Keratinocyte (primary cell): ENCODE data around the gene TTLL5. TPM values are rescaled to one million over a fixed set of nuclear protein-coding genes. Genes with fewer than 3 reads are reported as not detected.

Source experiments
- DNase-seq: peaks from one replicate; pipeline ENCODE4 v3.0.0-alpha.2; 2011; ENCODE audit warnings: low read depth, missing footprints, low spot score
- FAIRE-seq: peaks from 2 replicates; lab custom pipeline; 2011; peaks lifted over from hg19 to GRCh38; lab: Jason Lieb, UNC
- H2AFZ ChIP-seq: 2 replicates; pipeline ENCODE4 v1.6.0; 2012; ENCODE audit warnings: low read length, control low read depth, inconsistent platforms; ENCODE audit not compliant: control insufficient read depth
- H3K27ac ChIP-seq: 2 replicates; pipeline ENCODE4 v1.5.1; 2011; ENCODE audit warnings: low read length; ENCODE audit not compliant: control insufficient read depth, insufficient read depth
- H3K27me3 ChIP-seq: 3 replicates; pipeline ENCODE4 v1.6.0; 2011; ENCODE audit warnings: low read length; ENCODE audit not compliant: control insufficient read depth, insufficient read depth; ENCODE audit errors: extremely low read depth
- H3K36me3 ChIP-seq, 2 experiments: 2 replicates in 1 of 2; 3 replicates in 1 of 2; pipeline ENCODE4 v1.5.1; 2011; ENCODE audit warnings: low read length in 2 of 2, mild to moderate bottlenecking in 1 of 2; ENCODE audit not compliant: control insufficient read depth in 2 of 2, insufficient read depth in 2 of 2; ENCODE audit errors: extremely low read depth in 1 of 2
- H3K4me1 ChIP-seq: 3 replicates; pipeline ENCODE4 v1.5.1; 2011; ENCODE audit warnings: low read length; ENCODE audit not compliant: control insufficient read depth, insufficient read depth; ENCODE audit errors: extremely low read depth
- H3K4me2 ChIP-seq: 3 replicates; pipeline ENCODE4 v1.6.0; 2011; ENCODE audit warnings: low read depth, low read length; ENCODE audit not compliant: control insufficient read depth, insufficient read depth; ENCODE audit errors: extremely low read depth
- H3K4me3 ChIP-seq, 3 experiments: fragments of 200-600 bp in 1 of 3; sonication (generic) in 1 of 3; 2 replicates in 2 of 3; 3 replicates in 1 of 3; pipeline ENCODE4 v1.5.1; 2011 to 2016; ENCODE audit warnings: low read length in 3 of 3, mild to moderate bottlenecking in 3 of 3, control low read depth in 2 of 3, inconsistent platforms in 1 of 3, low read depth in 1 of 3, mixed read lengths in 1 of 3, mixed run types in 1 of 3, moderate library complexity in 1 of 3; ENCODE audit not compliant: control insufficient read depth in 2 of 3, insufficient read depth in 2 of 3; ENCODE audit errors: extremely low read depth in 1 of 3
- H3K79me2 ChIP-seq: 2 replicates; pipeline ENCODE4 v1.6.0; 2012; ENCODE audit warnings: low read length; ENCODE audit not compliant: control insufficient read depth, insufficient read depth
- H3K9ac ChIP-seq: 3 replicates; pipeline ENCODE4 v1.6.0; 2011; ENCODE audit warnings: low read length; ENCODE audit not compliant: control insufficient read depth, insufficient read depth; ENCODE audit errors: extremely low read depth
- H3K9me1 ChIP-seq: 3 replicates; pipeline ENCODE4 v1.6.0; 2011; ENCODE audit warnings: low read length; ENCODE audit not compliant: control insufficient read depth, insufficient read depth; ENCODE audit errors: extremely low read depth
- H3K9me3 ChIP-seq: 2 replicates; pipeline ENCODE4 v1.5.1; 2012; ENCODE audit warnings: low read depth, low read length; ENCODE audit not compliant: control insufficient read depth
- H4K20me1 ChIP-seq: 3 replicates; pipeline ENCODE4 v1.6.0; 2011; ENCODE audit warnings: low read length; ENCODE audit not compliant: control insufficient read depth, insufficient read depth; ENCODE audit errors: extremely low read depth
- CTCF ChIP-seq, 3 experiments: IDR thresholded peaks in 1 of 3; conservative IDR thresholded peaks in 1 of 3; optimal IDR thresholded peaks in 1 of 3; 2 replicates in 2 of 3; 3 replicates in 1 of 3; pipeline versions ENCODE3 to v1.5.1; 2011; ENCODE audit warnings: low read length in 3 of 3, mild to moderate bottlenecking in 3 of 3, moderate library complexity in 2 of 3, control low read depth in 1 of 3, inconsistent platforms in 1 of 3; ENCODE audit not compliant: insufficient read depth in 2 of 3; ENCODE audit errors: extremely low read depth in 1 of 3
- EZH2 ChIP-seq: IDR thresholded peaks from one replicate; pipeline ENCODE4 v1.6.1; 2012; ENCODE audit warnings: inconsistent platforms, mild to moderate bottlenecking, low read length, moderate library complexity
- dilution Hi-C: fragments of 300-500 bp; cut with MboI; formaldehyde crosslinking; loops from one replicate; pipeline ENCODE4 v1.7.0; 2020; ENCODE audit warnings: low sequenced_read_pairs; ENCODE audit not compliant: extremely low pct_ligation_motif_present
- polyA plus RNA-seq, 5 experiments: library from polyadenylated mRNA; depleted of rRNA in 3 of 5; stranded (reverse) in 3 of 5; stranded (forward) in 1 of 5; unstranded in 1 of 5; fragments of >200 nt; gene quantifications; 1 replicate in 1 of 5; 2 replicates in 3 of 5; 3 replicates in 1 of 5; pipeline versions ENCODE4 v1.2.1 to v1.2.3, GENCODE V29; 2011 to 2012; ENCODE audit warnings: missing spikeins in 2 of 5, low read depth in 1 of 5, low replicate concordance in 1 of 5

TTLL5 gene
- polyA plus RNA-seq, 1 donor (not counting 4 experiments of a cell fraction or from before 2014, with no cell fraction given), result 20.7 TPM

GRCh38 chr14:75804570-75805275 lies 143.7 kb downstream of the TTLL5 start:
- H4K20me1 ChIP-seq, result no peaks in the 10 kb centered on the region
- H3K27ac ChIP-seq, result no peak overlapping the region
- H3K4me2 ChIP-seq, result no peak overlapping the region
- H2AFZ ChIP-seq, result no peak overlapping the region
- H3K4me1 ChIP-seq, result no peaks in the 10 kb centered on the region
- dilution Hi-C loops, result no loop called here
- H3K9ac ChIP-seq, result no peak overlapping the region
- DNase-seq (no peak), FAIRE-seq (no peak)
- H3K36me3 ChIP-seq, result no peaks in the 10 kb centered on the region
- H3K4me3 ChIP-seq, result no peak overlapping the region
- no peaks in the 10 kb centered on the region for H3K9me1 ChIP-seq
- H3K27me3 ChIP-seq, result no peaks in the 10 kb centered on the region
- no peaks in the 10 kb centered on the region for H3K79me2 ChIP-seq
- TF ChIP-seq CTCF (optimal IDR thresholded peaks at IDR 0.05 in 1 of 3, IDR thresholded peaks at IDR 0.05 in 1 of 3, conservative IDR thresholded peaks at IDR 0.05 in 1 of 3; ENCODE audit: extremely low read depth in 1 of 3, insufficient read depth in 2 of 3, low read length in 3 of 3), result no peak
- TF ChIP-seq EZH2, result no peak
- H3K9me3 ChIP-seq, result no peaks in the 10 kb centered on the region

GRCh38 chr14:75805646-75806045 lies 144.6 kb downstream of the TTLL5 start:
- no peaks in the 10 kb centered on the region for H4K20me1 ChIP-seq
- no peaks in the 10 kb centered on the region for H3K9me3 ChIP-seq
- H3K36me3 ChIP-seq, result no peaks in the 10 kb centered on the region
- no peak overlapping the region for H3K4me2 ChIP-seq
- H2AFZ ChIP-seq, result no peak overlapping the region
- H3K9ac ChIP-seq, result no peak overlapping the region
- no peak for TF ChIP-seq CTCF (optimal IDR thresholded peaks at IDR 0.05 in 1 of 3, IDR thresholded peaks at IDR 0.05 in 1 of 3, conservative IDR thresholded peaks at IDR 0.05 in 1 of 3; ENCODE audit: extremely low read depth in 1 of 3, insufficient read depth in 2 of 3, low read length in 3 of 3)
- TF ChIP-seq EZH2, result no peak
- DNase-seq (no peak), FAIRE-seq (no peak)
- no peak overlapping the region for H3K4me3 ChIP-seq
- H3K9me1 ChIP-seq, result no peaks in the 10 kb centered on the region
- dilution Hi-C loops, result no loop called here
- H3K27me3 ChIP-seq, result no peaks in the 10 kb centered on the region
- no peaks in the 10 kb centered on the region for H3K79me2 ChIP-seq
- no peak overlapping the region for H3K27ac ChIP-seq
- no peaks in the 10 kb centered on the region for H3K4me1 ChIP-seq
